K562 (cell line): Measurements from ENCODE around the gene ARID3A. TPM values are rescaled to one million over a fixed set of nuclear protein-coding genes. Genes with fewer than 3 reads are reported as not detected.

Experiments used
- BRCA1 ChIP-seq, 2 experiments: fragments of 450-650 bp in 1 of 2; sonication (generic) in 1 of 2; formaldehyde crosslinking in 1 of 2; IDR thresholded peaks; 2 replicates each; pipeline versions ENCODE4 v1.5.0 to v1.6.1; 2017 to 2020; ENCODE audit warnings: mild to moderate bottlenecking in 1 of 2, missing genetic modification reagents in 1 of 2
- CEBPB ChIP-seq: fragments of 450-650 bp; IDR thresholded peaks from 2 replicates; pipeline ENCODE4 v1.6.1; 2016; ENCODE audit warnings: missing genetic modification characterization, missing compliant biosample characterization
- MTA2 ChIP-seq: fragments of 450-650 bp; IDR thresholded peaks from 2 replicates; pipeline ENCODE4 v1.6.1; 2016; ENCODE audit warnings: low read depth
- PCBP1 ChIP-seq: fragments of 200-400 bp; formaldehyde crosslinking; IDR thresholded peaks from 2 replicates; pipeline ENCODE4 v1.6.1; 2018; ENCODE audit warnings: mild to moderate bottlenecking, low read depth, low read length; ENCODE audit not compliant: poor library complexity, severe bottlenecking
- SREBF2 ChIP-seq: sonication (generic); formaldehyde crosslinking; IDR thresholded peaks from 2 replicates; pipeline ENCODE4 v1.4.0; 2020; ENCODE audit warnings: mild to moderate bottlenecking, missing genetic modification reagents
- THRB ChIP-seq: fragments of 450-650 bp; formaldehyde crosslinking; conservative IDR thresholded peaks from 2 replicates; pipeline ENCODE4 v1.4.0; 2022; ENCODE audit warnings: mild to moderate bottlenecking, missing genetic modification characterization
- YBX1 ChIP-seq: fragments of 450-650 bp; IDR thresholded peaks from 2 replicates; pipeline ENCODE4 v1.7.1; 2016; ENCODE audit warnings: mild to moderate bottlenecking
- ZBED1 ChIP-seq: IDR thresholded peaks from 2 replicates; pipeline ENCODE4 v1.6.1; 2014
- ZFP1 ChIP-seq: fragments of 450-650 bp; formaldehyde crosslinking; IDR thresholded peaks from 2 replicates; pipeline ENCODE4 v1.4.0; 2020; ENCODE audit warnings: mild to moderate bottlenecking, mixed read lengths
- ZNF699 ChIP-seq: fragments of 250-450 bp; sonication (Bioruptor Pico); IDR thresholded peaks from 2 replicates; pipeline ENCODE4 v1.8.0; 2021; ENCODE audit warnings: mild to moderate bottlenecking, moderate library complexity; ENCODE audit not compliant: insufficient replicate concordance
- ZNF717 ChIP-seq: fragments of 250-450 bp; sonication (Bioruptor Pico); IDR thresholded peaks from 2 replicates; pipeline ENCODE4 v1.5.0; 2021
- polyA plus RNA-seq, 8 experiments: library from polyadenylated mRNA; depleted of rRNA in 4 of 8; stranded (reverse) in 5 of 8; unstranded in 3 of 8; fragments of >200 nt; fragmentation: Nextera tagmentation in 2 of 8; fragmentation: Illumina TruSeq in 1 of 8; extraction: Ambion mirVana in 2 of 8; extraction: Trizol in 1 of 8; gene quantifications; 2 replicates each; pipeline versions ENCODE4 v1.2.1 to v1.2.3, GENCODE V29; 2011 to 2014; ENCODE audit warnings: inconsistent platforms in 1 of 8, missing spikeins in 1 of 8
- total RNA-seq, 7 experiments: library from RNA; depleted of rRNA in 6 of 7; stranded (reverse); fragments of >200 nt in 6 of 7; fragmentation: Illumina TruSeq in 2 of 7; extraction: Trizol in 2 of 7; gene quantifications; 2 replicates each; pipeline versions ENCODE4 v1.2.1 to v1.2.3, GENCODE V29; 2011 to 2021; ENCODE audit warnings: low replicate concordance in 1 of 7
- TF ChIP-seq, protein P1 (sequence below): fragments of 250-450 bp; sonication (Bioruptor Pico); IDR thresholded peaks from 2 replicates; pipeline ENCODE4 v1.5.0; 2021
- TF ChIP-seq, protein P2 (sequence below): fragments of 450-650 bp; conservative IDR thresholded peaks from 2 replicates; pipeline ENCODE4 v1.6.1; 2016; ENCODE audit warnings: missing genetic modification characterization, low read depth, mild to moderate bottlenecking, control low read depth, missing compliant biosample characterization

The ARID3A gene
- total and polyA plus RNA-seq, 9 of the 15 experiments (the other 6 are each of a cell fraction or from before 2014, with no cell fraction given), result 1.4 to 118 (median 31.2) TPM

DNA sequence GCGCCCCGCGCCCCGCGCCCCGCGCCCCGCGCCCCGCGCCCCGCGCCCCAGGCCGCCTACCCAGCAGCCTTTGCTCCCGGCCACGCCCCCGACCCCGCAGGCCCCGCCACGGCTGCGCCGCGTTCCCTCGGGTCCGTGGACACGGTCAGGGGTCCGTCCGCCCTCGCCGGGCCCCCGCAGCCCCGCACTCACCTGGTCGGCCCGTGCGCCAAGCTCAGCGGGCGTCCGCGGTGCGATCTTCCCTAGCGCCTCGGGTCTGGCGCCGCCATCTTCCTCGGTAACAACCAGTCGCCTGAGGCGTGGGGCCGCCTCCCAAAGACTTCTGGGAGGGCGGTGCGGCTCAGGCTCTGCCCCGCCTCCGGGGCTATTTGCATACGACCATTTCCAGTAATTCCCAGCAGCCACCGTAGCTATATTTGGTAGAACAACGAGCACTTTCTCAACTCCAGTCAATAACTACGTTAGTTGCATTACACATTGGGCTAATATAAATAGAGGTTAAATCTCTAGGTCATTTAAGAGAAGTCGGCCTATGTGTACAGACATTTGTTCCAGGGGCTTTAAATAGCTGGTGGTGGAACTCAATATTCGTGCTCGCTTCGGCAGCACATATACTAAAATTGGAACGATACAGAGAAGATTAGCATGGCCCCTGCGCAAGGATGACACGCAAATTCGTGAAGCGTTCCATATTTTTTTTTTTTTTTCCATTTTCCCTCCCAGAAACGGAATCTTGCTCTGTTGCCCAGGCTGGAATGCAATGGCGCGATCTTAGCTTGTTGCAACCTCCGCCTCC, 32.7 kb upstream of the ARID3A start, which contains the start of the genes MED16 and RNU6-9 (continued):
- TF ChIP-seq THRB (CRISPR knock-in tag), result 0 out of 2 replicates have a peak, but pooled peaks have one; percentile 3
- no peak for TF ChIP-seq MTA2
- TF ChIP-seq, protein P1, sequence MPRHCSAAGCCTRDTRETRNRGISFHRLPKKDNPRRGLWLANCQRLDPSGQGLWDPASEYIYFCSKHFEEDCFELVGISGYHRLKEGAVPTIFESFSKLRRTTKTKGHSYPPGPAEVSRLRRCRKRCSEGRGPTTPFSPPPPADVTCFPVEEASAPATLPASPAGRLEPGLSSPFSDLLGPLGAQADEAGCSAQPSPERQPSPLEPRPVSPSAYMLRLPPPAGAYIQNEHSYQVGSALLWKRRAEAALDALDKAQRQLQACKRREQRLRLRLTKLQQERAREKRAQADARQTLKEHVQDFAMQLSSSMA (CRISPR knock-in tag), result no peak
- no peak for TF ChIP-seq SREBF2
- no peak for TF ChIP-seq CEBPB (tag)
- TF ChIP-seq BRCA1 (IDR thresholded peaks at IDR 0.05), result no peak
- TF ChIP-seq BRCA1 (CRISPR knock-in tag; IDR thresholded peaks at IDR 0.05), result no peak
- TF ChIP-seq YBX1, result no peak
- no peak for TF ChIP-seq ZNF699
- TF ChIP-seq ZFP1 (CRISPR knock-in tag), result no peak
- no peak for TF ChIP-seq PCBP1
- no peak for TF ChIP-seq ZBED1
- no peak for TF ChIP-seq ZNF717 (CRISPR knock-in tag)
- TF ChIP-seq, protein P2, sequence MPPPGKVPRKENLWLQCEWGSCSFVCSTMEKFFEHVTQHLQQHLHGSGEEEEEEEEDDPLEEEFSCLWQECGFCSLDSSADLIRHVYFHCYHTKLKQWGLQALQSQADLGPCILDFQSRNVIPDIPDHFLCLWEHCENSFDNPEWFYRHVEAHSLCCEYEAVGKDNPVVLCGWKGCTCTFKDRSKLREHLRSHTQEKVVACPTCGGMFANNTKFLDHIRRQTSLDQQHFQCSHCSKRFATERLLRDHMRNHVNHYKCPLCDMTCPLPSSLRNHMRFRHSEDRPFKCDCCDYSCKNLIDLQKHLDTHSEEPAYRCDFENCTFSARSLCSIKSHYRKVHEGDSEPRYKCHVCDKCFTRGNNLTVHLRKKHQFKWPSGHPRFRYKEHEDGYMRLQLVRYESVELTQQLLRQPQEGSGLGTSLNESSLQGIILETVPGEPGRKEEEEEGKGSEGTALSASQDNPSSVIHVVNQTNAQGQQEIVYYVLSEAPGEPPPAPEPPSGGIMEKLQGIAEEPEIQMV, result peak; percentile 68; the same call in 1 of the 2 replicates
